ENCODE results near the gene ELAPOR2.

- TF ChIP-seq YY1 (IDR thresholded peaks at IDR 0.05; ENCODE audit: insufficient read depth, insufficient read length) (no peak), SUZ12 (IDR thresholded peaks at IDR 0.05; ENCODE audit: extremely low read depth, insufficient read depth, insufficient read length) (no peak), ZNF274 (IDR thresholded peaks at IDR 0.05; ENCODE audit: low read depth, low read length) (no peak)
Measured at GRCh38 chr7:87083865-87084519, 24.5 kb upstream of the ELAPOR2 start.

Data from NT2/D1 (cell line).